CD4-positive, alpha-beta T cell treated with Interleukin-6 at 100 ng/mL for 8 hours (primary cell): ENCODE results near the gene PSME3IP1.
"Not testable (repeated sequence)": the region's sequence is repeated elsewhere in the genome, so short reads cannot be mapped to it uniquely, and the experiment has no call there.

Experiments
- DNase-seq: peaks from one replicate; pipeline ENCODE4 v3.0.0-alpha.2; 2020; ENCODE audit warnings: mixed read lengths, low spot score

The PSME3IP1 gene

GRCh38 chr16:57123216-57123973 is 62.4 kb downstream of the PSME3IP1 start:
- no peak for DNase-seq

- no peak for DNase-seq
Observed at GRCh38 chr16:57118461-57119084, 67.3 kb downstream of the PSME3IP1 start.

DNA sequence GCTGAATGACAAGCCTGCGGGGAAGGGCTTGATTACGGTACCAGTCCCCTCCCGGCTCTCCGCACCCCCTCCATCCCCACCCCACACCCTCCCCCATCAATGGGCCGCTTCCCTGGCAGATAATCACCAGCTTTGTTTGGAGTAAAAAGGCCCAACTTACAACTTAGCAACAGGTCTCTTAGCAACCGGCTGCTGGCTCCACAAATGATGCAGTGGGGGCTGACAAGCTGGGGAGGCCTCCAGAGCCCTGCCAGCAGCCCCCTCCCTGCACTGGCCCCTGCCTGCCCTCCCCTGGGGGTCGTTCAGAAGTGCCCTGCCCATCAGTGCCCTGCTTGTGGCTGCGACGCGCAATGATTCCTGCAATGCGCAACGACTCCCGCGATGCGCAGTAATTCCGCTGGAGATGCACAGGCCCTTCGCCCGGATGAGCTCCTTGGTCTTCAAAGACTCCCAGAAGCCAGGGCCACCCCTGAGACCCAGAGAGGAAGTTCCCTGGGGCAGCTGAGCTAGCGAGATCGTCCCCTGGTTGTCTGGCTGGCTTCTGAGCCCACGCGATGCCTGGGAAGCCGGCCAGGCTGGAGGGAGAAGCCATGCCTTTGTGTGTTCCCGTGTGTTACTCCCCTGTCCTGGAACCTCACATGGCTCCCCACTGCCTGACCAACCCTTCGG is 70.2 kb downstream of the PSME3IP1 start:
- DNase-seq, result no peak

GRCh38 chr16:57115168-57115513 is 70.7 kb downstream of the PSME3IP1 start:
- DNase-seq, result no peak

- DNase-seq, result no peak
Observed at GRCh38 chr16:57113664-57114063, 72.2 kb downstream of the PSME3IP1 start.

GRCh38 chr16:57113042-57113453 is 72.8 kb downstream of the PSME3IP1 start:
- no peak for DNase-seq

GRCh38 chr16:57112403-57113041 is 73.3 kb downstream of the PSME3IP1 start:
- DNase-seq, result no peak

DNA sequence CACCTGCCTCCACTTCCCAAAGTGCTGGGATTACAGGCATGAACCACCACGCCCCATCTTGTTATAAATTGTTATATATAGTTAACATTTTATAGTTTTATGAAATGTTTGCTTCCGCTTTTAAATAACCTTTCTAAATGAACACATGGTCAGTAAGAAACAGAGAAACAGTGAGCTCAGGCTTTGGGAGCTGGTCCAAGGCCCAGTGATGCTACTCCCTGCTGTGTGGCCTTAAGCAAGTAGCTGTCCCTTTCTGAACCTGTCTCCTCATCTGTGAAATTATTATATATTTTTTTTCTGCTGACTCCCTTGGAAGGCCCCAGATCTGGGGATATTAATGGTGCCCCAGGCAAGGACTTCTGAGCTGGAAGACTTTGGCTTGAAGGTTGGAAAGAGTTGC is 74.4 kb downstream of the PSME3IP1 start:
- no peak for DNase-seq

DNA sequence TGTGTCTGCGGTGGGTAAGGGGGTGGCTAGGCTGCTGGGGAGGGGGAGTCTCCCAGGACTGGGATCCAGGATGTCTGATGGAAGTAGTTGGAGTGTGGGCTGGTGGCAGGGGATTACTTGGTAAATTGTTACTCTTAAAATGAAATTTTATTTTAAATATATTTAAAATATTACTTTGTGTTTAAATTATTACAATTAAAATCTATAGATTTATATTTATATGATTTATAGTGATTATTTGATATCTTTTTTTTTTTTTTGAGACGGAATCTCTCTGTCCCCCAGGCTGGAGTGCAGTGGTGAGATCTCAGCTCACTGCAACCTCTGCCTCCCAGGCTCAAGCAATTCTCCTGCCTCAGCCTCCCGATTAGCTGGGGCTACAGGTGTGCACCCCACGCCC is 74.9 kb downstream of the PSME3IP1 start:
- no peak for DNase-seq

DNA sequence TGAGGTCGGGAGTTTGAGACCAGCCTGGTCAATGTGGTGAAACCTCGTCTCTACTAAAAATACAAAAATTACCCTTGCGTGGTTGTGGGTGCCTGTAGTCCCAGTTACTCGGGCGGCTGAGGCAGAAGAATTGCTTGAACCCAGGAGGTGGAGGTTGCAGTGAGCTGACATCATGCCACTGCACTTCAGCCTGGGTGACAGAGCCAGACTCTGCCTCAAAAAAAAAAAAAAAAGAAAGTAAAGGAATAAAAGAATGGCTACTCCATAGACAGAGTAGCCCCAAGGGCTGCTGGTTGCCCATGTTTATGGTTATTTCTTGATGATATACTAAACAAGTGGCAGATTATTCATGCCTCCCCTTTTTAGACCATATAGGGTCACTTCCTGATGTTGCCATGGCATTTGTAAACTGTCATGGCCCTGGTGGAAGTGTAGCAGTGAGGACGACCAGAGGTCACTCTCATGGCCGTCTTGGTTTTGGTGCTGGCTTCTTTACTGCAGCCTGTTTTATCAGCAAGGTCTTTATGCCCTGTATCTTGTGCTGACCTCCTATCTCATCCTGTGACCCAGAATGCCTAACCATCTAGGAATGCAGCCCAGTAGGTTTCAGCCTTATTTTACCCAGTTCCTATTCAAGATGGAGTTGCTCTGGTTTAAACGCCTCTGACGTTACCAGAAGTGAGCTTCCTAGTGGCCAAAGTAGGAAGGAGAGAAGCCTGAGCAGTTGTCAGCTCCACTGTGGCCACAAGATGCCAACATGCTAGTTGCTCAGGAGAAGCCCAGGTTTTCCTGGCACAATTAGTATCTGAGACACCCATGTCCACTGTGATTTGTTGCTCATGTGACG is 76.4 kb downstream of the PSME3IP1 start:
- not testable (repeated sequence) for DNase-seq

DNA sequence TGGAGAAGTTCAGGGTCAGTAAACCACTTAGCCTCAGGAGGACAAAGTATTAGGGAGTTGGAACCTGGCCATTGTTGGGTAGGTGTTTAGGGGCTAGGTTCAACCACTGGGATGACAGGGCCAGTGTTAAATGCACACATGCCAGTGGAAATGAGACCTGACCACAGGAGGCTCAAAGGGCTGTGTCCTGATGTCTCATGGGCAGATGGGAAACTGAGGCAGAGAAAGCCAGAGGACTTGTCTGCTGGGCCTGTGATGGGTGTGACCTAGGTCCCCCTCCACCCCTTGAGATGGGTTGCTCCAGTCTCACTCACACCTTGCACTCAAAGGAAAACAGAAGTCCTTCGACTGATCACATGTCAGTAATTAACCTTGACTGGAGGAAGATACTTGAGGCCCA is 77.4 kb downstream of the PSME3IP1 start:
- DNase-seq, result no peak

- DNase-seq, result no peak
Observed at GRCh38 chr16:57107321-57107922, 78.4 kb downstream of the PSME3IP1 start.

- no peak for DNase-seq
Observed at GRCh38 chr16:57106767-57107166, 79.1 kb downstream of the PSME3IP1 start.

DNA sequence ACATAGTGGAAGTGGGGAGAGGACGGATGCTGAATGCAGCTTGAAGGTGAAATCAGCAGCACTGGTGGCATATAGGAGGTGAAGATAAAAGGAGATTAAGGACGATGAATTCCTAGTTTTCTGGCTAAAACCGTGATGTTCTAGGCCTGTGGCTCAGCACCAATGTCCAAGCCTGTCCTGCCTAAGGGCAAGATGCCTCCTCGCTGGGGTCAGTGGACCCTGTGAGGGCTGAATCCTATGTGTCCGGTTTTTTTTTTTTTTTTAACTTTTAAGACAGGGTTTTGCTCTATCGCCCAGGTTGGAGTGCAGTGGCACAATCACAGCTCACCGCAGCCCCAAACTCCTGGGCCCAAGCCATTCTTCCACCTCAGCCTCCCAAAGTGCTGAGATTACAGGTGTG is 80.7 kb downstream of the PSME3IP1 start:
- no peak for DNase-seq

DNA sequence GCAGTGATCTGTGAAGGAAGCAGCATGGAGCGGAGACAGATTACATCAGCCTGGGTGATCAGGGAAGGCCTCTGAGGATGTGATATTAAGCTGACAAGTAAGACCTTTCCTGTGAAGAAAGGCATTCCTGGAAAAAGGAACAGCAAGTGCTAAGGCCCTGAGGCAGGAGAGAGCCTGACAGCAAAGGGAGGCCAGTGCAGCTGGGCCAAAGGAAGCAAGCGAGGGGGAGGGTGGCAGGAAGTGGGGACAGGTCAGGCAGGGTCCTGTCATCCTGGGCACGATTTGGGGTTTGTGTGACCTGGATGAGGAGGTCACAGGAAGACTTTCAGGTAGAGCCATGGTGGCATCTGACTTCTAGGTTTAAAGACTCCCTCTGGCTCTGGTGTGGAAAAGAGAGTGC is 81.1 kb downstream of the PSME3IP1 start:
- DNase-seq, result no peak

DNA sequence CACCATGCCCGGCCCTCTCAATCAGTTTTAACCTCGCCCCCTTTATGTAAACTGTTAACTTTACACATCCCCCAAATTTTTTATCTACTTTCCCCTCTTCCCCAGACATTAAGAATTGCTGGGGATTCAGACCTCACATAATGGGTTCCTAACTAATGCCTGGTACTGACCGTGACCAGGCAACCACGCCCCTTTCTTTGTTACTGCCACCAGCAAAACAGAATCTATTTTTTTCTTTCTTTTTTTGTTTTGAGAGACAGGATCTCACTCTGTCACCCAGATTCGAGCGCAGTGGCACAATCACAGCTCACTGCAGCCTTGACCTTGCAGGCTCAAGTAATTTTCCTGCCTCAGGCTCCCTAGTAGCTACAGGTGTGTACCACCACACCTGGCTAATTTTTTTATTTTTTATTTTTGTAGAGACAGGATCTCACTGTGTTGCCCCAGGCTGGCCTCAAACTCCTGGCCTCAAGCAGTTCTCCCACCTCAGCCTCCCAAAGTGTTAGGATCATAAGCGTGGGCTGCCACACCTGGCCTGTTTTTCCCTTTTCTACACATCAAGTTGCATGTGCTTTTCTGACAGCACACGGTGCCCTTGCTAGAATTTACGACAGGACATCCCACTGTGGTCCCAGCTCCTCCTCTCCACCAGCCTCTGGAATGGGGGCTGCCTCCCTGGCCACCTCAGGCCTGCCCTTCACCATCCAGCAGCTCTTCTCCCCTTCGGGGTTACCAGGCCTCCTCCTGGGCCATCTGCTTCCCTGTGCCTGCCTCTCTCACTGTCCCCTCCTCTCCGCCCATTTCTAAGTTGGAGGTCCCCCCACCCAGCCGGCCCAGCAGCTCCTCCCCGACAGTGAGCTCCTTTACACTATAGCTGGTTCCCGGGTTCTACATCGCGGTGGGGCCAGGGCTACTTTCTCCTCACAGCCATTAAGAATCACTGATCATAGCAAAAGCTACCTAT is 82.7 kb downstream of the PSME3IP1 start:
- DNase-seq, result no peak
